ENCODE data around the gene TNFAIP8L1.
A peak's percentile ranks its signal among the peaks of the same experiment; 100 is the strongest.

TNFAIP8L1 gene

DNA sequence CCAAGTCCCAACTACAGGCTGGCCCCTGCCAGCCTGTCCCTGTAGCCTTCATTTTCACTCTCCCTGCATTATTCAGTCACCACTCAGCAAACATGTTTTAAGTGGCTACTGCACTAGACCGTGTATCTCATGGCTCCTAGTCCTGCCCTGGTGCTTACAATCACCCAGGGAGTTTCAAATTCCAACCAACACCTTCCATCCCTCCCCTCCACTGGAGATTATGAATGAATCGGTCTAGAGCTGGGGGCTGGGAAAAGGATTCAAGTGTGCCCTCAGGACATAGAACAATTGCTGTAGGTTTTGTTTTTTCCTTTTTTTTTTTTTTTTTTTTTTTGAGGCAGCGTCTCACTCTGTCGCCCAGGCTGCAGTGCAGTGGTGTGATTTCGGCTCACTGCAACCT lies 15.0 kb upstream of the TNFAIP8L1 start:
- no peak for DNase-seq (ENCODE audit: low read depth in 2 of 2)
- H3K4me3 ChIP-seq (replicated peaks in 1 of 2; ENCODE audit: low read depth in 2 of 2, low read length in 2 of 2): no peak overlapping the region
- TF ChIP-seq, protein P1, sequence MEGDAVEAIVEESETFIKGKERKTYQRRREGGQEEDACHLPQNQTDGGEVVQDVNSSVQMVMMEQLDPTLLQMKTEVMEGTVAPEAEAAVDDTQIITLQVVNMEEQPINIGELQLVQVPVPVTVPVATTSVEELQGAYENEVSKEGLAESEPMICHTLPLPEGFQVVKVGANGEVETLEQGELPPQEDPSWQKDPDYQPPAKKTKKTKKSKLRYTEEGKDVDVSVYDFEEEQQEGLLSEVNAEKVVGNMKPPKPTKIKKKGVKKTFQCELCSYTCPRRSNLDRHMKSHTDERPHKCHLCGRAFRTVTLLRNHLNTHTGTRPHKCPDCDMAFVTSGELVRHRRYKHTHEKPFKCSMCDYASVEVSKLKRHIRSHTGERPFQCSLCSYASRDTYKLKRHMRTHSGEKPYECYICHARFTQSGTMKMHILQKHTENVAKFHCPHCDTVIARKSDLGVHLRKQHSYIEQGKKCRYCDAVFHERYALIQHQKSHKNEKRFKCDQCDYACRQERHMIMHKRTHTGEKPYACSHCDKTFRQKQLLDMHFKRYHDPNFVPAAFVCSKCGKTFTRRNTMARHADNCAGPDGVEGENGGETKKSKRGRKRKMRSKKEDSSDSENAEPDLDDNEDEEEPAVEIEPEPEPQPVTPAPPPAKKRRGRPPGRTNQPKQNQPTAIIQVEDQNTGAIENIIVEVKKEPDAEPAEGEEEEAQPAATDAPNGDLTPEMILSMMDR (IDR thresholded peaks at IDR 0.05; ENCODE audit: low read depth, low read length): no peak

DNA sequence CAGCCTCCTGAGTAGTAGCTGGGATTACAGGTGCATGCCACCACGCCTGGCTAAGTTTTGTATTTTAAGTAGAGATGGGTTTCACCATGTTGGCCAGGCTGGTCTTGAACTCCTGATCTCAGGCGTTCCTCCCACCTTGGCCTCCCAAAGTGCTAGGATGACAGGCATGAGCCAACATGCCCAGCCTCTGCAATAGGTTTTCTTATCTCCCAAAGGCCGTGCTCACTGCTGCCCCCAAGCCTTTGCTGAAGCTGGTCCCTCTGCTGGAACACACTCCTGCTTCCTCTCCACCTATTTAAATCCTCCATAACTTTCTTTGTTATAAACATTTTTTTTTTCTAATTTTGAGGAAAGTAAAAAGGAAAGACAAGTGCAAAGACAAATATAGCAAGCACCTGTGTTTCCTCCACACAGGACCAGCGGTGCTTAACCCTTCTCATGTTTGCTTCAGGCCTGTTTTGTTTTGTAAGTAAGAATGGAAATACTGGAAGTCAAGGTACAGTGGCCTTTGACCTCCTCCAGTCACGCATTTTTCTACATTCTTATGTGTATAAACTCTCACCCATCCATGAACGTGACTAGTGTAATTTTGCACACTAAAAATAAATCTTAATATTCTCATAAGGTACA lies 14.5 kb upstream of the TNFAIP8L1 start:
- TF ChIP-seq, protein P1 (IDR thresholded peaks at IDR 0.05; ENCODE audit: low read depth, low read length): peak; percentile 40
- DNase-seq (ENCODE audit: low read depth in 2 of 2): peak in 1 of 2 donors; percentile 40

DNA sequence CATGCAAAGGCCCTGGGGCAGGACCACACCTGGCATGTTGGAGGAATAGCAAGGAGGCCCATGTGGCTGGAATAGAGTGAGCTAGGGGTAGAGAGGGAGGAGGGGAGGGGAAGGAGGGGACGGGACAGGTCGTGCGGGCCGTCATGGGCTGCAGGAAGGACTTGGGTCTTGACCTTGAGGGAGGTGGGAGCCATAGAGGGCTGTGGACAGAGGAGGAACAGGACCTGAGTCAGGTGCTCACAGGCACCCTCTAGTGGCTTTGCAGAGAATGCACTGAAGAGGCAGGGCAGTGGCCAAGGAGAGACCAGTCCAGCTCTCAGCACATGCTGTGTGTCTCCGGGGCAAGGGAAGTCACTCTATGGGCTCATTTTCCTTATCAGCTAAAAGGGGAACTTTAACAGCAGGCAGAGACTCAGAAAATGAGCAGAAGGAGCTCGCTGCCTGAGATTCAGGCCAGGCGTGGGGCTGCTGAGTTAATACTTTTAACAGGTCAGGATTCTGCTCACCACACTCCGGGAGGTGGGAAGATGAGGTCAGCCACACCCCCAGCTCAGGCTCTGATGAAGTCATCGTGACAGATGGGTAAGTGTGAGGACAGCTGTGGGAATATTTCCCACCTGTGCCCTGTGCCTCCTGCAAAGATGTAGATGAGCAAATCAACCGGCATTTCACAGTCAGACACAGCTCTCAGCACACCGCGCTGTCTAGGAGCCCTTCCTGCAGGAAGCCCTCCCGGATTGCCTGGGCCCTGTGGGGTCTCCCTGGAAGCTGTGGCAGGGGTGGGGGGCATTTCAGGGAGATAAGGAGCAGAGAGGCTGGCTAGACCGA lies 6.0 kb upstream of the TNFAIP8L1 start:
- H3K4me3 ChIP-seq (replicated peaks in 1 of 2; ENCODE audit: low read depth in 2 of 2, low read length in 2 of 2): no peak overlapping the region
- DNase-seq (ENCODE audit: low read depth in 2 of 2): peak; percentile 82 to 90
- TF ChIP-seq, protein P1 (IDR thresholded peaks at IDR 0.05; ENCODE audit: low read depth, low read length): peak; percentile 98

More for the DNA sequence above, 14.5 kb upstream of the TNFAIP8L1 start:
- no peak overlapping the region for H3K4me3 ChIP-seq (replicated peaks in 1 of 2; ENCODE audit: low read depth in 2 of 2, low read length in 2 of 2)

DNA sequence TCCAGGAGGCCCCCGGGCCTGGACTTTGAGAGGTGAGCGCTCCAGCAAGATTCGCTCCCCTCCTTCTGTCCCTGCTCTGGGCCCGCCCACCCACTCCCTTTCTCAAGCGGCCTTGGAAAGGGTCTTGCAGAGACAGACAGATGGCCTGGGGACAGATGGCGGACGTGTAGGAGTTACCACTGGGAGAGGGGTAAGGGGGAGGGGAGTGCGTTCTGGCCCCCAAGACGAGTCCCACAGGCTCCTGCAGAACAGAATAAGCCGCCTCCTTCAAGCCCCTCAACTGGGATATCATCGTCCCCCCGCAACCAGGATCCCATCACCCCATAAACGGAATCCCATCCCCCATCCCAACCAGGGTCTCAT lies 3.6 kb upstream of the TNFAIP8L1 start:
- TF ChIP-seq, protein P1 (IDR thresholded peaks at IDR 0.05; ENCODE audit: low read depth, low read length): no peak
- H3K4me3 ChIP-seq (replicated peaks in 1 of 2; ENCODE audit: low read depth in 2 of 2, low read length in 2 of 2): peak overlapping the region; percentile 26 to 39

DNA sequence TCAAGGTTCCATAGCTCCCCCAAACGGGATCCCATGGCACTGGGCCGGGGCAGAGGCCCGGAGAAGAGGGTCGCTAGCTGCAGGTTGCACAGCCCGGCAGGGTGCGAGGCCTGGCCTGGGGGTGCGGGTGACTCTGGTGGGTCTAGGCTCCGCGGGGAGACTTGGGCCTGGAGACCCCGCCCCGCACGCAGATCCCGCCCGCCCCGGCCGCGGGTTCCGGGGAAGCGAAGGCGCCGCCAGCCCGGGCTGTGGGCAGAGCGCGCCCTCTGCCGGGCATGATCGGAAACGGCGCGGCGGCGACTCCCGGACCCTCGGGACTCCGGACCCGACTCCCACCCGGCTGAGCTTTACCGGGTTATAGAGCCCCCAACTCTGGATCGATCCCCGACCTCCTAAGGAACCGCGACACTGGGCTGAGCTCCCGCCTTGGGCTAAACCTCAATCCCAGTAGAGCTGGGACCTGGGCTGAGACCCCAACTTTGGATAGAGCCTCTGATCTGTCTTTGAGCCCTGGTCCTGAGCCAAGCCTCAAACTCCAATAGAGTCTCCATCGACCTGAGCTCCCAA lies 3.1 kb upstream of the TNFAIP8L1 start:
- DNase-seq (ENCODE audit: low read depth in 2 of 2): peak; percentile 44 to 68
- H3K4me3 ChIP-seq (replicated peaks in 1 of 2; ENCODE audit: low read depth in 2 of 2, low read length in 2 of 2): peak overlapping the region; percentile 26 to 39
- TF ChIP-seq, protein P1 (IDR thresholded peaks at IDR 0.05; ENCODE audit: low read depth, low read length): peak; percentile 60

More for the DNA sequence above, 3.6 kb upstream of the TNFAIP8L1 start:
- no peak for DNase-seq (ENCODE audit: low read depth in 2 of 2)

DNA sequence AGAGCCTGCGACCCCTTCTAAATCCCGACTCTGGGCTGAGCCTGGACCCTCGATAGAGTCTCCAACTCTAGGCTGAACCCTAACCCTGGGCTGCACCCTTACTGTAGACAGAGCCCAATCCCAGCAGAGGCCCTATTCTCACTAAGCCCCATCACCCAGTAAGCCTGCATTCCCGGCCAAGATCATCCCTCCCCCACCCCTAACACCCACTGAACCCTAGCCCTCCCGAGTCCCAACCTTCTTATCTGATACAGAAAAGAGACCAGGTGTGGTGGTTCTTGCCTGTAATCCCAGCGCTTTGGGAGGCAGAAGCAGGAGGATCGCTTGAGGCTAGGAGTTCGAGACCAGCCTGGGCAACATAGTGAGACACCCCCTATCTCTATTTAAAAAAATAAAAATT lies 2.6 kb upstream of the TNFAIP8L1 start:
- TF ChIP-seq, protein P1 (IDR thresholded peaks at IDR 0.05; ENCODE audit: low read depth, low read length): no peak
- DNase-seq (ENCODE audit: low read depth in 2 of 2): no peak
- H3K4me3 ChIP-seq (replicated peaks in 1 of 2; ENCODE audit: low read depth in 2 of 2, low read length in 2 of 2): no peak overlapping the region

All from cardiac fibroblast (primary cell).